ENCODE data around the gene IQSEC1. TPM values are rescaled to one million over a fixed set of nuclear protein-coding genes. Genes with fewer than 3 reads are reported as not detected.

IQSEC1 gene
- total and polyA plus RNA-seq, 9 of the 15 experiments (the other 6 are each of a cell fraction or from before 2014, with no cell fraction given): 0.56 to 39.0 (median 6.8) TPM

DNA sequence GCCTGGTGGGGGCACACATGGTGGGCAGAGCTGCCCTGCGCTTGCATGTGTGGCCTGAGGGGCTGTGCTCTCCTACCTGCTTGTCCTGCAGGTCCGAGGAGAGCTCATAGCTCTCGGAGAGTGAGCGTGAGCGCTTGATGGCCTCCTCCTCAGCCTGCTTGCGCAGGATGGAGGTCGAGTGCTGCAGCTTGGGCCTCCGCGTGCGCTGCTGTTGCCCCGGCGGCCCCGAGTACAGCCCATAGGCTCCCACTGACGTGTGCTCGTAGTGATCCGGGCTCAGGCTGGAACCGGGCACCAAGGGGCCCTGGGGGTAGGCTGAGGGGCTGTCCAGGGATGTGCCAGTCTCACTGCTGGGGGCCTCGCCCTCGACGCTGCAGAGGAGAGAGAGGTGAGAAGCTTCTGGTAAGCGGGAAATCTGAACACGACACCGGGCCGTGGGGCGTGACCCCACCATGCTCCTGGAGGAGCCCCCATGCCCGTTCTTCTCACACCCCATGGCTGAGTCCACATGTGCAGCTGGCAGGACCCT is 131.7 kb downstream of the IQSEC1 start:
- H3K4me1 ChIP-seq (replicated peaks in 1 of 2; ENCODE audit: control insufficient read depth in 2 of 2, insufficient read depth in 2 of 2, low read length in 2 of 2): peaks cover 8 to 50% of the 10 kb centered on the region in 2 experiments; a peak in 4 of 5 replicates
- no peak for DNase-seq (ENCODE audit: extremely low read depth in 1 of 4, low spot score in 3 of 4)
- H3K4me2 ChIP-seq (ENCODE audit: insufficient read depth, low read length): no peak overlapping the region
- ChIA-PET CTCF (ENCODE audit: low intra/inter-chr PET ratio) (no interaction called here), POLR2A (interaction anchor here (0.9 to 1.7 kb wide), 4 partner anchors 12 to 21 kb away, joined by 4 to 5 read pairs (median 4); no protein-coding TSS in a partner anchor)
- H3K27me3 ChIP-seq (ENCODE audit: control insufficient read depth in 2 of 2, insufficient read depth in 2 of 2, low read length in 2 of 2): no peaks in the 10 kb centered on the region
- no peak overlapping the region for H3K27ac ChIP-seq (ENCODE audit: extremely low read depth, low read depth, low read length)
- in situ Hi-C loops (cut with MboI): no loop called here
- H3K4me3 ChIP-seq: no peak overlapping the region
- H3K36me3 ChIP-seq (ENCODE audit: control insufficient read depth, insufficient read depth, low read length): peaks cover 50% of the 10 kb centered on the region
- no peaks in the 10 kb centered on the region for H3K9me1 ChIP-seq (ENCODE audit: control insufficient read depth, insufficient read depth, low read length)
- peaks cover 25% of the 10 kb centered on the region; the same call in 2 of the 3 replicates for H3K79me2 ChIP-seq (ENCODE audit: control insufficient read depth, insufficient read depth, low read length)
- WGBS (ENCODE audit: insufficient coverage, low coverage, missing lambda C conversion rate): 90% methylated on average over 26 of the region's 26 CpGs
- peak overlapping the region in 1 of 2 experiments; percentile 47; a peak in 2 of 4 replicates for H3K9ac ChIP-seq (ENCODE audit: insufficient read depth in 1 of 2, low read depth in 2 of 2, low read length in 2 of 2)
- no peak overlapping the region for H2AFZ ChIP-seq (ENCODE audit: low read depth, low read length)
- no peaks in the 10 kb centered on the region for H4K20me1 ChIP-seq (replicated peaks; ENCODE audit: control insufficient read depth, insufficient read depth, low read length)
- no peaks in the 10 kb centered on the region for H3K9me3 ChIP-seq (replicated peaks; ENCODE audit: control insufficient read depth, insufficient read depth, low read depth, low read length)
- no peak for FAIRE-seq
- ATAC-seq: no peak
- no TSS peak for BruUV-seq (replicated peaks)
- intact Hi-C loops (cut with micrococcal nuclease): no loop called here
- no peak for TF ChIP-seq ZNF408 (CRISPR knock-in tag; IDR thresholded peaks at IDR 0.05; ENCODE audit: low read depth)
- TF ChIP-seq, protein P1, sequence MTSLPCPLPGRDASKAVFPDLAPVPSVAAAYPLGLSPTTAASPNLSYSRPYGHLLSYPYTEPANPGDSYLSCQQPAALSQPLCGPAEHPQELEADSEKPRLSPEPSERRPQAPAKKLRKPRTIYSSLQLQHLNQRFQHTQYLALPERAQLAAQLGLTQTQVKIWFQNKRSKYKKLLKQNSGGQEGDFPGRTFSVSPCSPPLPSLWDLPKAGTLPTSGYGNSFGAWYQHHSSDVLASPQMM (CRISPR knock-in tag; IDR thresholded peaks at IDR 0.05): no peak
- no peak for TF ChIP-seq GABPB1 (CRISPR knock-in tag; IDR thresholded peaks at IDR 0.05)
- no peak for TF ChIP-seq TCFL5 (CRISPR knock-in tag; conservative IDR thresholded peaks at IDR 0.05)
- TF ChIP-seq, protein P2, sequence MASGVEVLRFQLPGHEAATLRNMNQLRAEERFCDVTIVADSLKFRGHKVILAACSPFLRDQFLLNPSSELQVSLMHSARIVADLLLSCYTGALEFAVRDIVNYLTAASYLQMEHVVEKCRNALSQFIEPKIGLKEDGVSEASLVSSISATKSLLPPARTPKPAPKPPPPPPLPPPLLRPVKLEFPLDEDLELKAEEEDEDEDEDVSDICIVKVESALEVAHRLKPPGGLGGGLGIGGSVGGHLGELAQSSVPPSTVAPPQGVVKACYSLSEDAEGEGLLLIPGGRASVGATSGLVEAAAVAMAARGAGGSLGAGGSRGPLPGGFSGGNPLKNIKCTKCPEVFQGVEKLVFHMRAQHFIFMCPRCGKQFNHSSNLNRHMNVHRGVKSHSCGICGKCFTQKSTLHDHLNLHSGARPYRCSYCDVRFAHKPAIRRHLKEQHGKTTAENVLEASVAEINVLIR (CRISPR knock-in tag; IDR thresholded peaks at IDR 0.05): no peak
- TF ChIP-seq ZNF124 (CRISPR knock-in tag; IDR thresholded peaks at IDR 0.05): no peak
- TF ChIP-seq, protein P3, sequence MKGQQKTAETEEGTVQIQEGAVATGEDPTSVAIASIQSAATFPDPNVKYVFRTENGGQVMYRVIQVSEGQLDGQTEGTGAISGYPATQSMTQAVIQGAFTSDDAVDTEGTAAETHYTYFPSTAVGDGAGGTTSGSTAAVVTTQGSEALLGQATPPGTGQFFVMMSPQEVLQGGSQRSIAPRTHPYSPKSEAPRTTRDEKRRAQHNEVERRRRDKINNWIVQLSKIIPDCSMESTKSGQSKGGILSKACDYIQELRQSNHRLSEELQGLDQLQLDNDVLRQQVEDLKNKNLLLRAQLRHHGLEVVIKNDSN (CRISPR knock-in tag; IDR thresholded peaks at IDR 0.05): no peak
- TF ChIP-seq, protein P4, sequence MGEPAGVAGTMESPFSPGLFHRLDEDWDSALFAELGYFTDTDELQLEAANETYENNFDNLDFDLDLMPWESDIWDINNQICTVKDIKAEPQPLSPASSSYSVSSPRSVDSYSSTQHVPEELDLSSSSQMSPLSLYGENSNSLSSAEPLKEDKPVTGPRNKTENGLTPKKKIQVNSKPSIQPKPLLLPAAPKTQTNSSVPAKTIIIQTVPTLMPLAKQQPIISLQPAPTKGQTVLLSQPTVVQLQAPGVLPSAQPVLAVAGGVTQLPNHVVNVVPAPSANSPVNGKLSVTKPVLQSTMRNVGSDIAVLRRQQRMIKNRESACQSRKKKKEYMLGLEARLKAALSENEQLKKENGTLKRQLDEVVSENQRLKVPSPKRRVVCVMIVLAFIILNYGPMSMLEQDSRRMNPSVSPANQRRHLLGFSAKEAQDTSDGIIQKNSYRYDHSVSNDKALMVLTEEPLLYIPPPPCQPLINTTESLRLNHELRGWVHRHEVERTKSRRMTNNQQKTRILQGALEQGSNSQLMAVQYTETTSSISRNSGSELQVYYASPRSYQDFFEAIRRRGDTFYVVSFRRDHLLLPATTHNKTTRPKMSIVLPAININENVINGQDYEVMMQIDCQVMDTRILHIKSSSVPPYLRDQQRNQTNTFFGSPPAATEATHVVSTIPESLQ (CRISPR knock-in tag; IDR thresholded peaks at IDR 0.05): no peak
- no peak for TF ChIP-seq MCM5 (IDR thresholded peaks at IDR 0.05; ENCODE audit: low read depth)
- TF ChIP-seq, protein P5, sequence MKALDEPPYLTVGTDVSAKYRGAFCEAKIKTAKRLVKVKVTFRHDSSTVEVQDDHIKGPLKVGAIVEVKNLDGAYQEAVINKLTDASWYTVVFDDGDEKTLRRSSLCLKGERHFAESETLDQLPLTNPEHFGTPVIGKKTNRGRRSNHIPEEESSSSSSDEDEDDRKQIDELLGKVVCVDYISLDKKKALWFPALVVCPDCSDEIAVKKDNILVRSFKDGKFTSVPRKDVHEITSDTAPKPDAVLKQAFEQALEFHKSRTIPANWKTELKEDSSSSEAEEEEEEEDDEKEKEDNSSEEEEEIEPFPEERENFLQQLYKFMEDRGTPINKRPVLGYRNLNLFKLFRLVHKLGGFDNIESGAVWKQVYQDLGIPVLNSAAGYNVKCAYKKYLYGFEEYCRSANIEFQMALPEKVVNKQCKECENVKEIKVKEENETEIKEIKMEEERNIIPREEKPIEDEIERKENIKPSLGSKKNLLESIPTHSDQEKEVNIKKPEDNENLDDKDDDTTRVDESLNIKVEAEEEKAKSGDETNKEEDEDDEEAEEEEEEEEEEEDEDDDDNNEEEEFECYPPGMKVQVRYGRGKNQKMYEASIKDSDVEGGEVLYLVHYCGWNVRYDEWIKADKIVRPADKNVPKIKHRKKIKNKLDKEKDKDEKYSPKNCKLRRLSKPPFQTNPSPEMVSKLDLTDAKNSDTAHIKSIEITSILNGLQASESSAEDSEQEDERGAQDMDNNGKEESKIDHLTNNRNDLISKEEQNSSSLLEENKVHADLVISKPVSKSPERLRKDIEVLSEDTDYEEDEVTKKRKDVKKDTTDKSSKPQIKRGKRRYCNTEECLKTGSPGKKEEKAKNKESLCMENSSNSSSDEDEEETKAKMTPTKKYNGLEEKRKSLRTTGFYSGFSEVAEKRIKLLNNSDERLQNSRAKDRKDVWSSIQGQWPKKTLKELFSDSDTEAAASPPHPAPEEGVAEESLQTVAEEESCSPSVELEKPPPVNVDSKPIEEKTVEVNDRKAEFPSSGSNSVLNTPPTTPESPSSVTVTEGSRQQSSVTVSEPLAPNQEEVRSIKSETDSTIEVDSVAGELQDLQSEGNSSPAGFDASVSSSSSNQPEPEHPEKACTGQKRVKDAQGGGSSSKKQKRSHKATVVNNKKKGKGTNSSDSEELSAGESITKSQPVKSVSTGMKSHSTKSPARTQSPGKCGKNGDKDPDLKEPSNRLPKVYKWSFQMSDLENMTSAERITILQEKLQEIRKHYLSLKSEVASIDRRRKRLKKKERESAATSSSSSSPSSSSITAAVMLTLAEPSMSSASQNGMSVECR (CRISPR knock-in tag; IDR thresholded peaks at IDR 0.05): no peak
- no peak for TF ChIP-seq KLF10 (CRISPR knock-in tag; IDR thresholded peaks at IDR 0.05)
